Adrenal gland (tissue), 12 donors: Measurements from ENCODE around the gene IFI35. TPM values are rescaled to one million over a fixed set of nuclear protein-coding genes. Genes with fewer than 3 reads are reported as not detected.

Experiments used
- DNase-seq, 7 donors: peaks; one replicate each; pipeline ENCODE4 v3.0.0-alpha.2; 2019 to 2020
- H3K27ac ChIP-seq, 5 donors: fragments of 200-600 bp; sonication (generic) in 4 of 5; 1 replicate in 3 of 5; 2 replicates in 2 of 5; pipeline versions ENCODE4 v1.5.1 to v1.8.0; 2016 to 2020; ENCODE audit warnings: mild to moderate bottlenecking in 1 of 5
- H3K27me3 ChIP-seq: fragments of 200-600 bp; 2 replicates; pipeline ENCODE4 v1.8.0; 2021
- H3K36me3 ChIP-seq, 2 donors: fragments of 200-600 bp; replicated peaks in 1 of 2; 1 replicate in 1 of 2; 2 replicates in 1 of 2; pipeline versions ENCODE4 v1.5.1 to v1.8.0; 2018 to 2022
- H3K4me1 ChIP-seq, 2 donors: fragments of 200-600 bp; replicated peaks in 1 of 2; 1 replicate in 1 of 2; 2 replicates in 1 of 2; pipeline versions ENCODE4 v1.5.1 to v1.8.0; 2018 to 2021
- H3K4me3 ChIP-seq, 4 donors: fragments of 200-600 bp; sonication (generic) in 3 of 4; one replicate each; pipeline ENCODE4 v1.5.1; 2016 to 2018
- H3K9me3 ChIP-seq, 3 donors: fragments of 200-600 bp; sonication (generic) in 1 of 3; replicated peaks in 1 of 3; 1 replicate in 2 of 3; 2 replicates in 1 of 3; pipeline versions ENCODE4 v1.5.1 to v1.8.0; 2016 to 2021
- CTCF ChIP-seq, 6 experiments: fragments of 450-650 bp in 4 of 6; fragments of 200-600 bp in 2 of 6; sonication (generic) in 1 of 6; IDR thresholded peaks; 1 replicate in 5 of 6; 2 replicates in 1 of 6; pipeline versions ENCODE4 v1.5.1 to v1.8.0; 2016 to 2021; ENCODE audit warnings: antibody characterized with exemption in 6 of 6, mild to moderate bottlenecking in 2 of 6, moderate library complexity in 1 of 6
- POLR2A ChIP-seq, 2 donors: fragments of 450-650 bp; IDR thresholded peaks; one replicate each; pipeline ENCODE4 v1.6.1; 2017; ENCODE audit warnings: antibody characterized with exemption in 2 of 2, mild to moderate bottlenecking in 2 of 2, moderate library complexity in 1 of 2
- WGBS, 4 donors: extraction: QIAGEN DNeasy Blood & Tissue Kit in 2 of 4; methylation state at CpG; one replicate each; pipeline versions ENCODE4 v1.1.5 to v1.1.7; 2013 to 2017; 5-methylcytosine and 5-hydroxymethylcytosine counted together
- intact Hi-C, 2 donors: fragments of 100-400 bp; cut with DNase I; formaldehyde crosslinking; loops; one replicate each; pipeline versions ENCODE4 v1.14.1 to v1.15.0; 2022 to 2023
- polyA plus RNA-seq, 3 donors: library from polyadenylated mRNA; stranded (reverse); fragments of 200-250 nt in 2 of 3; fragments of 350-450 nt in 1 of 3; fragmentation: Illumina TruSeq in 1 of 3; extraction: RNeasy Lipid Tissue Mini Kit (QIAGEN cat#74804) in 1 of 3; gene quantifications; one replicate each; pipeline ENCODE4 v1.2.3, GENCODE V29; 2013 to 2014
- total RNA-seq, 9 donors: library from RNA; depleted of rRNA in 4 of 9; stranded (reverse); fragments of >200 nt in 4 of 9; fragments of 120-200 nt in 1 of 9; fragmentation: NEBNext Ultra II Directional in 1 of 9; extraction: Animal tissue kit (Norgen Biotek cat#: 25700) in 1 of 9; gene quantifications; one replicate each; pipeline versions ENCODE4 v1.1.0 to v1.2.4, GENCODE V29; 2013 to 2023
- donor health status: healthy with polysubstance abuse.
- donor health status: Bipolar disorder and iron deficiency.
- donor health status: DM: yes; HTN: yes; CAD: no.
- donor health status: DM: no; HTN: no; CAD: no.
- donor health status: DM: no; HTN: no; CAD: no.
- donor health status: DM: yes; HTN: yes; CAD: no.

The IFI35 gene
- total and polyA plus RNA-seq, 12 donors: 38.4 to 91.4 (median 64.2) TPM

- intact Hi-C loops: no loop called here
- DNase-seq: peak in 1 of 7 donors; percentile 51
- Histone ChIP-seq H3K4me1 (peaks cover 49 to 61% of the 10 kb centered on the region in 2 donors), H3K36me3 (peaks cover 0 to 27% of the 10 kb centered on the region in 2 donors), H3K9me3 (no peaks in the 10 kb centered on the region), H3K4me3 (no peak overlapping the region), H3K27me3 (no peaks in the 10 kb centered on the region), H3K27ac (peak overlapping the region in 4 of 5 donors; percentile 5 to 97 (median 76))
- TF ChIP-seq POLR2A (IDR thresholded peaks at IDR 0.05): no peak
- no peak for TF ChIP-seq CTCF (IDR thresholded peaks at IDR 0.05)
- 29 to 33% (median 31%) methylated on average over 4 of the region's 4 CpGs for WGBS, 4 donors
Observed at GRCh38 chr17:43018932-43019331, 12.3 kb downstream of the IFI35 start.

- Histone ChIP-seq H3K27ac (peak overlapping the region; percentile 85 to 97 (median 89)), H3K36me3 (peaks cover 0 to 22% of the 10 kb centered on the region in 2 donors), H3K27me3 (no peaks in the 10 kb centered on the region), H3K4me1 (peaks cover 44 to 59% of the 10 kb centered on the region in 2 donors), H3K9me3 (no peaks in the 10 kb centered on the region), H3K4me3 (peak overlapping the region in 2 of 4 donors; percentile 11 to 33)
- intact Hi-C loops: no loop called here
- peak in 5 of 7 donors; percentile 48 to 66 (median 60) for DNase-seq
- TF ChIP-seq CTCF (IDR thresholded peaks at IDR 0.05): no peak
- peak in 1 of 2 donors; percentile 35 for TF ChIP-seq POLR2A (IDR thresholded peaks at IDR 0.05)
- WGBS, 4 donors: 9 to 31% (median 14%) methylated on average over 7 of the region's 7 CpGs
Observed at GRCh38 chr17:43019418-43019817, 12.8 kb downstream of the IFI35 start.

- Histone ChIP-seq H3K27me3 (no peaks in the 10 kb centered on the region), H3K27ac (peak overlapping the region; percentile 85 to 97 (median 89)), H3K36me3 (peaks cover 0 to 21% of the 10 kb centered on the region in 2 donors), H3K4me3 (peak overlapping the region in 2 of 4 donors; percentile 11 to 33), H3K9me3 (no peaks in the 10 kb centered on the region), H3K4me1 (peaks cover 39 to 56% of the 10 kb centered on the region in 2 donors)
- TF ChIP-seq CTCF (IDR thresholded peaks at IDR 0.05): no peak
- TF ChIP-seq POLR2A (IDR thresholded peaks at IDR 0.05): no peak
- intact Hi-C loops: loop anchor here (5.0 to 10.0 kb wide), 4 partner anchors 65 to 295 kb away; partner anchors contain the start of gene NBR1 (in 1 of the 2)
- 21 to 34% (median 28%) methylated on average over 5 to 6 of the region's 6 CpGs for WGBS, 4 donors
- DNase-seq: peak in 6 of 7 donors; percentile 41 to 79 (median 54)
Observed at GRCh38 chr17:43020030-43020621, 13.5 kb downstream of the IFI35 start.

- WGBS, 4 donors: 6 to 30% (median 17%) methylated on average over 20 to 39 of the region's 40 CpGs
- intact Hi-C loops: loop anchor here (5.0 to 10.0 kb wide), 4 partner anchors 64 to 294 kb away; partner anchors contain the start of gene NBR1 (in 1 of the 2)
- peak; percentile 85 to 95 (median 93) for DNase-seq
Observed at GRCh38 chr17:43020789-43021740, 14.5 kb downstream of the IFI35 start.

More at GRCh38 chr17:43020789-43021740, 14.5 kb downstream of the IFI35 start:
- Histone ChIP-seq H3K4me3 (peak overlapping the region; percentile 78 to 94 (median 84)), H3K9me3 (no peaks in the 10 kb centered on the region), H3K27ac (peak overlapping the region; percentile 87 to 98 (median 96)), H3K36me3 (peaks cover 0 to 20% of the 10 kb centered on the region in 2 donors), H3K4me1 (peaks cover 30 to 46% of the 10 kb centered on the region in 2 donors), H3K27me3 (no peaks in the 10 kb centered on the region)
- TF ChIP-seq POLR2A (IDR thresholded peaks at IDR 0.05) (peak; percentile 58 to 90), CTCF (IDR thresholded peaks at IDR 0.05) (no peak)
